Stimulated activated CD8-positive, alpha-beta memory T cell treated with anti-CD3 and anti-CD28 coated beads, Interleukin-12 subunit alpha, Interleukin-12 subunit beta, amount 100 ng/mL, for 4 hours (primary cell): ENCODE data around the gene NCCRP1.

Experiments used
- DNase-seq: peaks from one replicate; pipeline ENCODE4 v3.0.0-alpha.2; 2020; ENCODE audit warnings: low read depth

The NCCRP1 gene

GRCh38 chr19:39196860-39197562, at the start of gene NCCRP1:
NCCRP1 (plus strand) TSS chr19:39196964; CDS start chr19:39196983, 19 bp downstream.
- DNase-seq = no peak

- DNase-seq = no peak
Measured at GRCh38 chr19:39147480-39147879, 49.3 kb upstream of the NCCRP1 start.

- DNase-seq = no peak
Measured at GRCh38 chr19:39148939-39149529, 47.7 kb upstream of the NCCRP1 start.

GRCh38 chr19:39150235-39150634, 46.5 kb upstream of the NCCRP1 start:
- no peak for DNase-seq

- DNase-seq = no peak
Measured at GRCh38 chr19:39150807-39151600, 45.8 kb upstream of the NCCRP1 start.

GRCh38 chr19:39152066-39152465, 44.7 kb upstream of the NCCRP1 start:
- no peak for DNase-seq

GRCh38 chr19:39154100-39154628, 42.6 kb upstream of the NCCRP1 start:
- no peak for DNase-seq

GRCh38 chr19:39154629-39155100, 42.1 kb upstream of the NCCRP1 start:
- no peak for DNase-seq

GRCh38 chr19:39155114-39155700, 41.6 kb upstream of the NCCRP1 start:
- DNase-seq = no peak

- DNase-seq = no peak
Measured at GRCh38 chr19:39155741-39156140, 41.0 kb upstream of the NCCRP1 start.

GRCh38 chr19:39156326-39157230, 40.2 kb upstream of the NCCRP1 start:
- no peak for DNase-seq

- no peak for DNase-seq
Measured at GRCh38 chr19:39157275-39157996, 39.3 kb upstream of the NCCRP1 start.

GRCh38 chr19:39157997-39158389, 38.8 kb upstream of the NCCRP1 start:
- DNase-seq = no peak

GRCh38 chr19:39158646-39159260, 38.0 kb upstream of the NCCRP1 start:
- no peak for DNase-seq

GRCh38 chr19:39160523-39160861, 36.3 kb upstream of the NCCRP1 start:
- no peak for DNase-seq

- no peak for DNase-seq
Measured at GRCh38 chr19:39160889-39161672, 35.7 kb upstream of the NCCRP1 start.

GRCh38 chr19:39162441-39163043, 34.2 kb upstream of the NCCRP1 start:
- DNase-seq = no peak

- no peak for DNase-seq
Measured at GRCh38 chr19:39163621-39164020, 33.1 kb upstream of the NCCRP1 start.

GRCh38 chr19:39164289-39164688, 32.5 kb upstream of the NCCRP1 start:
- DNase-seq = no peak
